ENCODE results near the gene GTF3A.

DNA sequence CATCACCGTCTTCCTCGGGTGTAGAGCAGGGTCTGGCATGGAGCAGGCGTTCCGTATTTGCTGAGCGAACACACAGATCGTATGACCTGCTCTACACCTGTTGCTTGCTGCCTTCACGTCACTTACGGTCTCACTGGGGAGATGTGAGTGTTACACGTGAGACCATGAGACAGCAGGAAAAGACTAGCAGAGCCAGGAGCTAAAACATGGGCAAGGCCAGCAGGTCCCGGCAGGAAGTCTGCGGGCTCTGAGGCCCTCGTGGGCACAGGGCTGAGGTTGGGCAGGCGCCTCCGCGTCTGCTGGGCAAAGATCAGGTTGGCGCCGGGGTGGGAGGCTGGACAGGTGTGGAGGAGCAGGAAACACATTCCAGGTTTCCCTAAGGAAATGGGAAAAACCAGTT is 19.7 kb upstream of the GTF3A start:
- TF ChIP-seq POLR2A (IDR thresholded peaks at IDR 0.05; ENCODE audit: low read length), result no peak
- no peak for TF ChIP-seq GATA1 (IDR thresholded peaks at IDR 0.05; ENCODE audit: low read depth, low read length)
